Activated T-cell treated with anti-CD3 and anti-CD28 coated beads for 48 hours (primary cell): ENCODE data around the gene CHCHD3.

ENCODE experiments used
- DNase-seq: peaks from one replicate; pipeline ENCODE4 v3.0.0-alpha.2; 2020; ENCODE audit warnings: low read depth

The CHCHD3 gene

DNA sequence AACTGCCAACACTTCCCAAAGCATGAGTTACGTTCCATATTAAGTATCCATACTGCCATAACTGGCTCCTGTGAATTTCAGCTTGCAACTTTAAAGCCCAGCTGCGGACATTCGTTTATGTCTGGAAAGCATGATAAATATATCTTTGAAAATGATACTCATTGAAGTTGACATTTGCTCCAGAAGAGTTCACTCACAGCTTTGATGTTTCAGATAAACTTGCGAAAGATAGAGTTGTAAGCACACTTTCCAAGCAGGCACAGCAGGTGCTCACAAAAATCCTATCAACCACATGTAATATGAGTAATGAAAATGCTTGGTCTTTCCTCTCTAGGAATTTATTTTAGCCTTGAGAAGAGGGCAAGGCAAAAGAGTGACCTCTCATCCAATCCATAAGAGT lies 4.5 kb downstream of the CHCHD3 start:
- no peak for DNase-seq

DNA sequence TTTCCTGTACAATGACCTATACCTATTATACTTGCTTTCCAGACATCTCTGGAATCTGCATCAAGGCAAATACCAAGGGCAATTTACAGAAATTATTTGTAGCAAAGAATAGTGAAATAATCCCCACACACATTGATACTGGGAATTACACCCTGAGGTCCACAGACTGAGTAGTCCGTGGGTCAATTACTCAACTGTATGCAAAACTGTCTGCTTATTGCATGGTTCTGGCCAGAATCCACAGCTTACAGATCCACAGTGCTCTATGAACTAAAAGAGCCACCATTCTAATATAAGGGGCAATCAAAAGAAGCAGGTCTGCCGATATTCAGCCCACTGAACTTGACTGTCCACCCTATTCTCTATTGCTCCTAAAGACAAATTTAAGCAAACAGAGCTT lies 5.7 kb downstream of the CHCHD3 start:
- DNase-seq = no peak

DNA sequence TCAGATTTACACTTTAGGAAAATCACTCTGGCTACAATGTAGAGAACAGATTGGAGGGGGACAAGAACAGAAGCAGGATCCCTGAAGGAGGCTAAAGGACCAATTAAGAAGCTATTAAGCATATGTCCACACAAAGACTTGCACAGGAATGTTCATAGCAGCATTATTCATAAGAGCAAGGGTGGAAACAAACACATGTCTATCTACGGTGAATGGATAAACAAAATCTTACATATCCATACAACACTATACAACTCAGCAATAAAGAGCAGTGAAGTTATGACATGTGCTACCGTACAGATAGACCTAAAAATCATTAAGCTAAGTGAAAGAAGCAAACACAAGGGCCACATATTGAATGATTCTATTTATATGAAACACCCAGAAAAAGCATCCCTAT lies 10.4 kb downstream of the CHCHD3 start:
- DNase-seq = no peak

DNA sequence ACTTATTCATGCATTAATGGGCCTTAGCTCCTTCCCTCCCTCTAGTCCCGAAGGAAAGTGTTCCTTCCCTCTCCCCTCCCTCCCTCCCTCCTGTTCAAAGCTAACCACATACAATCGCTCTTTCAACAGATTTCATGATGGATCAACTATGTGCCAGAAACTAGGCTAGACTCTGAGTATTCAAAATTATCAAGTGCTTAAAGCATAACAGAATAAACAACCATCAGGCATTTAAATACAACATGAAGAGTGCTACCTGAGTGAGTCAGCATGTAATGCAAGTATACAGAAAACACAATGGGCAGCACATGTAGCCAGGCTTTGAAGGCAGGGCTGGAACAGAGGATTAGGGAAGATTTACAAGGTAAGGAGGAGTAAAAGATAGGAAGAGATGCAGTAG lies 11.3 kb downstream of the CHCHD3 start:
- no peak for DNase-seq

DNA sequence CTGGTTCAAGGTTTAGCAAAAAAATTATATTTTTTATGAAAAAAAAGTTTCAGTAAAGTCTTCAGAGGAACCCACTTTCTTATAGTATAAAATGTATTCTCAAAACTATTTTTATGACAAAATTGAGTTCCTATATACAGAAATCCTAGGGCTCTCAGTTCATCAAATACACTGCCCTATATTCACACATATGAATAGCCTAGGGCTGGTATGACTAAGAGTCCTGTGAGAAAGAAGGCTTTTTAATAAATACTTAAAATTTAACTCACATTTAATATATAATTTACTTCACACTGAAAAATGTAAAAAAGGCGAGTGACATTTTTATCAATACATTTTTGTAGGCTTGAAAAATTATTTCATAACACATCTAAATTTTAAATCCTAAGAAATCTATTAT lies 16.6 kb downstream of the CHCHD3 start:
- DNase-seq = no peak

DNA sequence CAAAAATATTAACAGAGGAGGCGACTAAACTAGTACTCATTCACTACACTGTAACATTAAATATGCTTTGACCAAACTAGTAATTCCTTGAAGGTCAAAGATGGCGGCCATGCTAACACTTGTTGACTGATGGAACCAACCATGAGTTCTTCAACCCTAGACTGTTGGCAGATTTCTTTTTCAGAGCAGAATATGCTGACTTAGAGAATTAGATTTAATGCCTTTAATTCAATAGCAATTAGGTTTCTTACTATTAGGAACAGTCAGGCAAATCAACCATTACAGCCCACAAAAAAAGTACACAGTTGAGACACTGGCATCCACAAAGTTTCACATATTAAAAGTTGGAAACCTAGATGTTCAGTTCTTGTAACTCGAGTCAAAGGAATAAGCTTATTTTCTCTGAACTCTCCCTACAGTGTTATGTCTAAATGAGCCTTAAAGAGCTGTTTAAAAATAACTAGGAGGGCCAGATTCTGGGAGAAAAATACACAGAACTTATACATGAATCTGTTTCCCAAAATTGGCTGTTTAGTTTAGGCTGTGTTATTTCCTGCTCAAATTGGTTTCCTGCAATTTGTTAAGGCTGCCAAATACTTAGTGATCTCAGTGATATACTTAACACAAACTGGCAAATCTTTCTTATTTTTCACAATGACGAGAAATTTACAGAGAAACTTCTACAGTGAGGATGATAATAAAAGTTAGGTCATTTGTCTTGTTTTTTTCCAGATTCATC lies 17.6 kb downstream of the CHCHD3 start:
- no peak for DNase-seq

DNA sequence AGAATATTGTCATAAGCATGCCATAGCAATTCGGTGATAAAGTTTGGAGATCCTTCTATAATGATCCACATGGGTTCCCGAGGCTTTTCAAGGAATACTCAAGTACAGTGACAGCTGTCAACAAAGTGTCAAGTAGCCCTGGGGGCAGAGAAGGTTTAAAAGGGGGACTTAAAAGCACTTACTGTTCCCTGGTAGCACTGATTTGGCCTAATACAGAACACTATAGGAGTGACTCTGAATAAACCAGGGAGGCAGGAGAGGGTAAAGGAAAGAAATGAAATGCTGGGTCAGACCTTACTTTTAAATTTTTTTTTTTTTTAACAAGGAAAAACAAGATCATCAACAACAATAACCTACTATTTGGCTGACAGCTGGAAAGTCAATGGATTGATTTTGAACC lies 20.1 kb downstream of the CHCHD3 start:
- no peak for DNase-seq

DNA sequence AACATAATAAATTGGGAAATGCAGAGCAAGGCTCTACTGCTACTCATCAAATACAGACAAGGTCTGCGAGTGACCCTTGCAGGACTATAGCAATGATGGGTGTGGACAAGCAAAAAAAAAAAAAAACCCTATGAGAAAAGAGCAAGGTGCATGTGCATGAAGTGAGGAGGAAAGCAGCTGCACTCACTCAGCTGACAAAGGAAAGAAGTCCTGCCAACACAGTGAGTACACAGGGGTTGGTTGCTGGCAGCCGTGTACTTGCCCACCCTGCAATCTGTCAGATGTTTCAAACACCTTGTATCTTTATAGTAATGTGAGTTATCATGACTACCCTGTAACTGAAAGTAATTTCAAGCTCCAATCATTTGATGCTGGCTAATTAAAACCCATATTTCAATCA lies 20.5 kb downstream of the CHCHD3 start:
- no peak for DNase-seq

DNA sequence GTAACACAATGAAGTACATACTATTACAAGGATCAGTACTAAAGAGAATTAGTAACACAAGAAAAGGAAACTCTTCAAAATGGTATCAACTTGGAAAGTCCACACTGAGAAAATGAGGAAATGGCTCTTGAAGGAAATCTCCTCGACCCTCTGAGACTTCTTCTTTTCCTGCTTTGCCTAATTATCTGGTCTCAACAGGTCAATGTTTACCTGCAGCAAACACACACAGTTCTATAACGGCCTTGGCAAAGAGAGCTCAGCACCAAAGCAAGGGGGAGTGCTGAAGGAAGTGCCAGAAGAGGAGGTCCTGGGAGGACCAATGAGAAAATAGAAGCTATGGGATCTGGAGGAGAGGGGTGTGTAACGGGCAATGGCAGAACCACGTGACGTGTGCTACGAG lies 21.9 kb downstream of the CHCHD3 start:
- DNase-seq = no peak

DNA sequence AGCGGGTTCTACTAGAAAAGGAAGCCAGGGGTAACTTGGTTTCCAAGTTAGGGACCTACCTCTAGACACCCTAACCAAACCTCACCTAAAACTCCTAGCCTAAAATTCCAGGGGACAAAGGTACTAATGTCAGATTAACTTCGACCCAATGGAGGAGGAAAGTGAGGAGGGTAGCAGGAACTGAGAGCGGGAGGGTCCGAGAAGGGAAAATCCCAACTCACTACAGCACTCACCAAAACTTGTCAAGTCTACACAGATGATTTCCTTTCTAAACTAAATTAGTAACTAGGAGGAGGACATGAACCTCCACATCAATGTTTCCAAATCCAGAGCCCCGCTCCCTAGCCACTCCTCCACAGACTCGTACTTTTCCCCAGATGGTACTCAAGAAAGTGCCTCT lies 22.6 kb downstream of the CHCHD3 start:
- no peak for DNase-seq

DNA sequence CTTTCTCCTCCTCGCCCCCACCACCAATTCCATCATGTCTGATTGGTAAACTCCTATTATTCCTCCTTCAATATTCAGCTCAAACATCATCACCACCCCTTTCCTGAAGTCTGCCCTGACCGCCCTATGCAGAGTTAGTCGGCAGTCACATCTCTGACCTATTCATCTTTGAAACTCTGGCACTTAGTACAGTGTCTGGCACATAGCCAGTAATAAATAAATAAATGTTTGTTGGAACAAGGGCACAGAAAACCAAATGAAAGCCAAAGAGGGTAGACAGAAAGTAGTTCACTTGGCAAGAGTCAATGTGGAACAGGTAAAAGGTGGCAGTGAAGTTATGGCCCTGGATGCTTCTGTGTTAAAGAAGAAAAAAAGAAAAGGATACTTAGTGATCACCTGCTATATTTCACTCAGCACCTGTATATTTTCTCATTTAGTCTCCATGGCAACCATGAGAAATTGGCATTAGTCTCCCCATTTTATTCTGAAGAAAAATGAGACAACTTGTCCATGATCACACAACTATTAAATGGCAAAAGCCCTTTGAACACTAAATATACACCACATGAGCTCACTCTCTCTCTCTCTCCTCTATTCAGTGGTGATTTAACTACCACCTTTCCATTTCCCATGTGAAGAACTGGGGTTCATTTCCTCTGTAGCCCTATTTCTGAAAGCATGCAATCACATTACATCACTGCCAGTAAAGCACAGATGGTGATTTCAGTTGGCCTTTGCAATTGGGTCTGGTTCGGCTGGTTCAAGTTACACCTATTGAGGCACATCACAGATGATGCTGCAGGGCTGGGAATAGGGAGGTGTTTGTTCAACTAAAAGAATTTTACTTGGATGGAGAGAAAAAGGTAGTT lies 25.3 kb downstream of the CHCHD3 start:
- no peak for DNase-seq

DNA sequence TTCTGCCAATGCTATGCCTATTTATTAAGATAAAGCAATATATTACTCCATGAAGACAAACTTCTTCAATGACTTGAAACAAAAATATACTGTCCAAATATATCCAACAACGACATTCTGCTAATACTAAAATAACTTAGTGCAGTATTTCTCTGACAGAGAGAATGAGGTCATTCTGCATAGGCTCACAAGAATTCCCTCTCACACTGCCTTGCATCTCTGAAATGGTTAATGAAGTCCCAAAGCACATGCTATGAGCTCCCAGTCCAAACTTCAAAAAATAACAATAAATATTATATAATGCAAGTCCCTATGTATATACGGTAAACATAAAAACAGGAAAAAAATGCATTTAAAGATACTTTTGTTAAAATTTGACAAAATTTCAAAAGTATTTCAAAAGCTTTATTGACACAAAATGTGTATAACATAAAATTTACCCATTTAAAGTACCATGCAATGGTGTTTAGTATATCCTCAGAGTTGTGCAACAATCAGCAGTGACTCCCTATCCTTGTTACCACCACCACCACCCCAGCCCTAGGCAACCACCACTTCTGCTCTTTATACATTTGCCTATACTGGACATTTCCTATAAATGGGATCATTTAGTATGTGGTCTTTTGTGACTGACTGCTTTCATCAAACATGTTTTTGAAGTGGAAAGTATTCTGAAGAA lies 27.6 kb downstream of the CHCHD3 start:
- no peak for DNase-seq

DNA sequence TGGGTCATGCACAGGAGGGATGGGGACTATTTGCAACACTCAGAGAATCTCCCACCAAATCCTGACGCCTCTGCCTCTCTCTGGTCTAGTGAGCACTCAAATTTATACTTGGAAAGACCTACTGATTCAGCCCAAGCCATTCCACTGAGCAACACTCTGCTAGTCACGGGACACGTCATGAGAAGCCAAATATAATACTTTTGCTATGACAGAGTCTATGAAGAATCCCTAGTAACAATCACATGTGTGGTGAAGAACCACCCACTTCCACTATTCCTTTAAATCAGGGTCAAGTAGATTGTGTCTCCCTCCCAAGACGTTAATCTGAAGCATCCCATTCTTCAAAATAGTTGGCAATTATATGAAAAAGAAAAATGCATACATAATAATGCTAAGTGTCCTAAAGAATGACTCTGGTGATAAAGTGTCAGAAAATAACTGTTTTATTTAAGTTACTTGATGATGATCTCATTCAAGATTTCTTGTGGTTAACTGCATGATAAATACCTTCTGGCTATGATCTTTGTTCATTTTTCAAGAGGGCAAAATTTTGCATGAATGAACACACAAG lies 28.5 kb downstream of the CHCHD3 start:
- no peak for DNase-seq

DNA sequence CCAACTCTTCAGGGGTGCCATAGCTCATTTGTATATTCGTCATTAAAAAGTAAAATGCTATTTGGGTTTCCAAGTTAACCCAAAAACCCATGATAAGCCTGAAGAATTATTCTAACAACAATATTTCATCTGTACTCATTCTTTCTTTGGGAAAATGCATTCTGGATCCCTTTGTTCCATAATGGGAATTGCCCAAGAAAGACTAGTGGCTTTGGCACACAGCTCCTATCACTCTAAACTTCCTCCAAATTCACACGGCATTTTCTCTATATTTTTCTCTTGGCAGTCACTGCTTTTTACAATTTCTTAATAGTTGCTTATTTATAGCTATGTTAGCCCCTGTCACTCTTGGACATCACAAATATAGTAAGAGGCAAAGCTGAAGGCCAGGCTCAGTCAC lies 29.1 kb downstream of the CHCHD3 start:
- DNase-seq = no peak

DNA sequence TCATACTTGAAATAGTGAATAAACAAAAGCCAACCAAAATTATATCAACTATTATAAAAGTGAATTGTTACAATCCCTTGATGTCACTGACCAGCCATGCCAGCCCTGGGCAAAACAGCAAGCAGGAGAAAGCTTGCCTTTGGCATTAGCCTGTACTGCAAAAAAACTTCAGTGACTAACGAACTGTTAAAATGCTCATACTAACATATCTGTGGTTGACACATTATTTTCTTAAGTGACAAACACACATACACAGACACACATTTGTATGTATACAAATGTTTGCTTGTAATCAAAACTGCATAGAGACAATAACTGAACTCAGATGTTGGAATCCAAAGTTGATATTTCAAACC lies 29.5 kb downstream of the CHCHD3 start:
- DNase-seq = no peak

DNA sequence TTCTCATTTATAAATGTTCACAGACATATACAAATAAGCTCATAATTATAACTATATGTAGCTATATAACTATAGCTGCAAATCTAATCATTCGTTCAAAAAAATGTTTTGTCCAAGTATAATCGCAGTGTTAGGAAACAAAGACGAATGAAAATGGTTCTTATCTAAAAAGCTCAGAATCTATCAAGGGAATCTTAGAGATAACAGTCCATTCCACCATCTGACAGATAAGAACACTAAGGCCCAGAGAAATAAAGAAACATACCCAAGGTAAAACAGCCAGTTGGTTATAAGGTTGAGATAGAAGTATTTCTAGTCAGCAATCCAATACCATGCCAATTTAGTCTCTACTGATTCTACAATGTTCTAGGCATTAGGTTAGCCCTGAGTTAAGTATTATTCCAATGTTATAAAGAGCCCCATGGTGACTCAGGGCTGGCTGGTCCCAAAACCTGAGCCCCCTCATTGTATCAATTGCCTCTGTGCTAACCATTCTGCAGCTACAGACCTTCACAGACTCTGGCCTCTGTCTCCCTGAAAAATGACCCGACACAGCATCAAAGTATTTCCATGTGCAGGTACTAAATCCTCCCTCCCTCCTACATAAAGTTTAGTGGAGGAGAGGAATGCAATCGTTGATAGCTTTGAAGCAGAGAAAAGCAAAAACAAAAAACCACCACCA lies 30.0 kb downstream of the CHCHD3 start:
- DNase-seq = no peak

DNA sequence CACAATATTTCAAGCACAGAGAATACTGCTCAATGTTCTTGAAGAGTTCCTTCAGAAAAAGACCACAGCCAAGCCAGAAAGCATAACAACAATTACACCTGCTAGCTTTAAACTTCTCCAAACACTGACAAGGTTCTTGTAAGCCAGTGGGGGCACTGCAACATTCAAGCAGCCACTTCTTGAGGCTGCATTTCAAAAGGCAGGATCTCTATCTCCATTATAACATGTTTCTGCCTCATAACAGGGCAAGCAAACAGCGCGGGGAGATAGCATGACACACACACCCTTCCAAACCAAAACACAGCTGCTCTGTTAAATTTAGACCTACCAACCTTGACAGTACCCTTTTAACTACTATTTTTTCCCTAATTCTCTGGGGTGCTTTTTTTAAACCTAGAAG lies 30.8 kb downstream of the CHCHD3 start:
- DNase-seq = no peak

DNA sequence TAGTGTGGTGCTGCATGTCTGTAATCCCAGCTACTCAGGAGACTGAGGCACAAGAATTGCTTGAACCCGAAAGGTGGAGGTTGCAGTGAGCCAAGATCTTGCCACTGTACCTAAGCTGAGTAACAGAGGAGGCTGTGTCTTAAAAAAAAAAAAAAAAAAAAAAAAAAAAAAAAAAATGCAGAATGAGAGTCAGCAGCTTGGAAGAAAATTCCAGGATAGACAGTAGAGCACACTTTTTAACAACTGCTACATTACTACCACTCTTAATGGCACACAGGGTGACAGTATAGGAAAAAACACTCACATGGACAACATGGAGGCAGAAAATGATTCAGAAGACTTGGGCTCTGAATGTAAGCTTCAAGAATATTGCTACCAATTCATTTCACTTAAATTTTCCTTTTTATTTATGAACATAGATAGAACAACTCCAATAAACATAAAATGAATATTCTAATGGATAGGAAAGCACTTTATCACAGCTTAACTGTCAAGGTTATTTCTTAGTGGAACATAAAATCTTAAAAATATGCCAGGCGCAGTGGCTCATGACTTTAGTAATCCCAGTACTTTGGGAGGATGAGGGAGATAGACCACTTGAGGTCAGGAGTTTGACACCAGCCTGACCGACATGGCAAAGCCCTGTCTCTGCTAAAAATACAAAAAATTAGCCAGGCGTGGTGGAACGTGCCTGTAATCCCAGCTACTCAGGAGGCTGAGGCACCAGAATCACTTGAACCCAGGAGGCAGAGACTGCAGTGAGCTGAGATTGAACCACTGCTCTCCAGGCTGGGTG lies 31.5 kb downstream of the CHCHD3 start:
- DNase-seq = no peak

DNA sequence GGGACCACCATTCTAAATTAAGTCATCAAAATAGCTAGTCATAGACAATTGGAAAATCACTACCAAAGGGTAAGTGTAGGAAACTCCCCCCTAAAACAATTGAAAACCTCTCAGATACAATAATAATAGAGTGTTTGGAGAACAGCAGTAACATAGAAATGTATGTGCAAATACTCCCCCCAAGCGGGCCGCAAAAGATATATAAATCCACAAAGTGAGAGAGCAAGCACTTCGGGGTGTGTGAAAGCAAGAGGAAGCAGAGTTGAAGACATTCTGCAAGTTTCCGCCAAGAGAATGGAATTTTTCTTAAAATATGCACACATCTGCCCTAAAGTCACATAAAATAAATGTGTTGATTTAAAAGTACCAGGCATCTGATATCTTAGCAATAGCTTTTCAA lies 33.3 kb downstream of the CHCHD3 start:
- no peak for DNase-seq

DNA sequence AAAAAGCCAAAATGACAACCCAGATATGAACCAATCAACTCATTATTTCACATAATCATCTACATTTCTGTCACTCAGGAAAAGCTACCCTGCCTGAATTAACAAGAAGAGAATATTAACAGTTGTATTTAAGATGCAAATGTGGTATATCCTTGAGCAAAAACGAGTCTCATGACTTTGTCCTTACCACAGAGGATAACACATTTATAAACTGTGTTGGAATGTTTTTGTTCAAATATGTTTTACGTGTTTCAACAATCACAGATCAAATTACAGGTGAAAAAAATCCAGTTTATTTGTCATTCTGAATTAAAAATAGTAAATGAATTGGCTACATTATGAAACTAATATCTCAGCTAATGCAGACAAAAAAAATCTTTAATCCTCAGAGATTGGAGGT lies 34.6 kb downstream of the CHCHD3 start:
- DNase-seq = no peak

DNA sequence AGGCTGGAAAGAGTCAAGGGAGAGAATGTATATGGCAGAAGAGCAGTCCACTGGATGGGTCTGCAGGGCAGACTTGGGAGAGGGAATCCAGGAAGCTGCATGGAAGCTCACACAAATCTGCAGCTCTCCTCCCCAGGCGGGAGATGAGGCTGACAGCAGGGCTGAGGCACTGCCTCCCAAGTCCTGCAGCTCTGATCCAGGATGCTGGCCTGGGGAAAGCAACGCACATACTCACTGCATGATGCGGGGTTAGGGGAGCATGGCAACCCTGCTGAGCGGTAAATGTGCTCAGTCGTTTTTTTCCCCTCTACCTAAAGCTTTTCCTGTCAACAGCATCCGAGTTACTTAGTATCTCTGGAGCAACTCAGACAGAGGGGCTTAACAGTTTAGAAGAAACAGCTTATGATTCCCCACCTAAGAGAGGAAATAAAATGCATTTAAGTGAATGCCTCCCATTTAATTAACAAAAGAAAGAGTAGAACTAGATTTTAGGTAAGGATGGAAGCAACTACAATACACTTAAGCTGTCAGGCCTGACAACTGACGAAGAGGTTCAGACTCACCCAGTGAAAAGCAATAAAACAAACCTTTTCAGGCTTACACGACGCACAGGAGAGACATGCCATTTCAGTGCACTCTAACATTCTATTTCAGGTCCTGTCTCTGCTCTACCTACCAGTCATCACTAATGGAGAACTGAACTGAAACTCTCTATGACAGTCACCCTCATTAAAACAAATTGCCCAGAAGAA lies 37.0 kb downstream of the CHCHD3 start:
- no peak for DNase-seq
